AG09309 (cell line): Measurements from ENCODE around the gene SRP19.

Experiments
- DNase-seq: peaks from one replicate; pipeline ENCODE4 v3.0.0-alpha.2; 2010; ENCODE audit warnings: low read depth
- H3K4me3 ChIP-seq: 2 replicates; pipeline ENCODE4 v1.5.1; 2011; ENCODE audit warnings: mild to moderate bottlenecking, low read depth, low read length, moderate library complexity; ENCODE audit not compliant: control insufficient read depth
- TF ChIP-seq, protein P1 (sequence below): IDR thresholded peaks from 2 replicates; pipeline ENCODE4 v1.5.1; 2011; ENCODE audit warnings: mild to moderate bottlenecking, low read depth, low read length, inconsistent platforms; ENCODE audit not compliant: insufficient read depth, control insufficient read depth; ENCODE audit errors: missing control alignments

The SRP19 gene

GRCh38 chr5:112860929-112861637 lies at the start of gene SRP19:
Gene SRP19, plus strand, starts transcription at chr5:112861287. Its CDS starts 90 bp downstream, at chr5:112861377.
- peak; percentile 91 for DNase-seq
- peak within 1 kb of the TSS; percentile 85 for H3K4me3 ChIP-seq
- TF ChIP-seq, protein P1, sequence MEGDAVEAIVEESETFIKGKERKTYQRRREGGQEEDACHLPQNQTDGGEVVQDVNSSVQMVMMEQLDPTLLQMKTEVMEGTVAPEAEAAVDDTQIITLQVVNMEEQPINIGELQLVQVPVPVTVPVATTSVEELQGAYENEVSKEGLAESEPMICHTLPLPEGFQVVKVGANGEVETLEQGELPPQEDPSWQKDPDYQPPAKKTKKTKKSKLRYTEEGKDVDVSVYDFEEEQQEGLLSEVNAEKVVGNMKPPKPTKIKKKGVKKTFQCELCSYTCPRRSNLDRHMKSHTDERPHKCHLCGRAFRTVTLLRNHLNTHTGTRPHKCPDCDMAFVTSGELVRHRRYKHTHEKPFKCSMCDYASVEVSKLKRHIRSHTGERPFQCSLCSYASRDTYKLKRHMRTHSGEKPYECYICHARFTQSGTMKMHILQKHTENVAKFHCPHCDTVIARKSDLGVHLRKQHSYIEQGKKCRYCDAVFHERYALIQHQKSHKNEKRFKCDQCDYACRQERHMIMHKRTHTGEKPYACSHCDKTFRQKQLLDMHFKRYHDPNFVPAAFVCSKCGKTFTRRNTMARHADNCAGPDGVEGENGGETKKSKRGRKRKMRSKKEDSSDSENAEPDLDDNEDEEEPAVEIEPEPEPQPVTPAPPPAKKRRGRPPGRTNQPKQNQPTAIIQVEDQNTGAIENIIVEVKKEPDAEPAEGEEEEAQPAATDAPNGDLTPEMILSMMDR = no peak

GRCh38 chr5:112812549-112812948 lies 48.5 kb upstream of the SRP19 start:
- H3K4me3 ChIP-seq = no peak overlapping the region
- DNase-seq = no peak
- TF ChIP-seq, protein P1 = no peak

DNA sequence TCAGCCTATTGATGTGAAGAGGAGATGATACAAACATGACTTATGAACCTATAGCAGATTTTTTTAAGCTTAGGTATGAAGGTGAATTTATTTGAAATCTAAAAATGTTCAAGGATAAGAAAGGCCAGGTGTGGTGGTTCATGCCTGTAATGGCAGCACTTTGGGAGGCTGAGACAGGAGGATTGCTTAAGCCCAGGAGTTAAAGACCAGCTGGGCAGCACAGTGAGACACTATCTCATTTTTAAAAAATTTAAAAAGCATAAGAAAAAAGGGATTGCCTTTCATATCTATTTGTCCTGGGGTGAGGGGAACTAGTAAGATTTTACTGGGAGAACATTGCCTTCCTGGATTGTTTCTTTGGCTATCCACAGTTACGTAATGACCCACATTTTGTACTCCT lies 40.8 kb upstream of the SRP19 start:
- H3K4me3 ChIP-seq = no peak overlapping the region
- TF ChIP-seq, protein P1 = no peak
- DNase-seq = no peak

GRCh38 chr5:112822456-112822855 lies 38.6 kb upstream of the SRP19 start:
- no peak overlapping the region for H3K4me3 ChIP-seq
- DNase-seq = peak; percentile 8
- TF ChIP-seq, protein P1 = no peak

- DNase-seq = no peak
Measured at GRCh38 chr5:112823181-112823580, 37.9 kb upstream of the SRP19 start.

GRCh38 chr5:112823656-112824055 lies 37.4 kb upstream of the SRP19 start:
- TF ChIP-seq, protein P1 = no peak
- no peak for DNase-seq
- no peak overlapping the region for H3K4me3 ChIP-seq

More at GRCh38 chr5:112823181-112823580, 37.9 kb upstream of the SRP19 start:
- H3K4me3 ChIP-seq = no peak overlapping the region
- TF ChIP-seq, protein P1 = no peak

DNA sequence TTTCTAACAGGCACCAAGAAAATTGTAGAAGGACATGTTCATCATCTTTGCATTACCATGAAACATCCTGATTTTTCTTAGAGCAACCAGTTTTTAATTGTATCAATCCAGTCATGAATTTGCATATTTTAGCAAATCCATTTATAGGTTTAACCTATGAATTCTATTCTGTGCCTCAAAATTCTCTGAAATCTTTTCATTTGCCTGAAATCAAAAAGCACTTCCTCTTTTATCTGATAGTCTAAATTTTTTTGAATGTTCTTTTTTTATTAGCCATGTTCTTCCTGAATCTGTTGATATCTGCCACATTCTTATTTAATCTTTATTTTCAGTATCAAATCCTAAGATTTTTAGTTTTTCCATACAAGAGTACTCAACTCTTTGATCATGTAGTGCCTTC lies 36.9 kb upstream of the SRP19 start:
- no peak for DNase-seq
- TF ChIP-seq, protein P1 = no peak

More for the DNA sequence above, 36.9 kb upstream of the SRP19 start:
- no peak overlapping the region for H3K4me3 ChIP-seq
